ENCODE results near the gene TRNP1. TPM values are rescaled to one million over a fixed set of nuclear protein-coding genes. Genes with fewer than 3 reads are reported as not detected.

Gene TRNP1
- total and polyA plus RNA-seq, 4 donors, result 2.0 to 23.1 (median 15.0) TPM

GRCh38 chr1:26994020-26994786, 711 bp downstream of the TRNP1 start:
- H3K36me3 ChIP-seq (ENCODE audit: control insufficient read depth in 4 of 4, insufficient read depth in 4 of 4, low read length in 4 of 4), result no peaks in the 10 kb centered on the region

GRCh38 chr1:26994787-26995517, 1.5 kb downstream of the TRNP1 start:
- Histone ChIP-seq H3K36me3 (ENCODE audit: control insufficient read depth in 4 of 4, insufficient read depth in 4 of 4, low read length in 4 of 4) (no peaks in the 10 kb centered on the region), H3K27ac (ENCODE audit: low read depth in 1 of 2, low read length in 1 of 2) (peak overlapping the region in 1 of 2 donors; percentile 61), H3K9ac (ENCODE audit: insufficient read depth in 1 of 2, low read length in 2 of 2) (no peak overlapping the region), H3K9me3 (ENCODE audit: control insufficient read depth in 4 of 4, insufficient read depth in 3 of 4, low read length in 3 of 4) (no peaks in the 10 kb centered on the region), H3K27me3 (ENCODE audit: control insufficient read depth in 3 of 3, insufficient read depth in 3 of 3, low read length in 2 of 3) (peaks cover 0 to 46% (median 41%) of the 10 kb centered on the region in 3 donors), H3K4me1 (ENCODE audit: control insufficient read depth in 5 of 5, insufficient read depth in 5 of 5, low read length in 5 of 5) (peaks cover 3 to 25% (median 8%) of the 10 kb centered on the region in 5 donors), H3K4me3 (no peak overlapping the region)
- DNase-seq, result no peak
- TF ChIP-seq CTCF (IDR thresholded peaks at IDR 0.05; ENCODE audit: control extremely low read depth, extremely low read depth), result no peak
- no peak for ATAC-seq (ENCODE audit: insufficient read depth, low FRiP score)
- 44 to 48% methylated on average over 15 of the region's 15 CpGs for WGBS, 2 donors

More at GRCh38 chr1:26994020-26994786, 711 bp downstream of the TRNP1 start:
- ATAC-seq (ENCODE audit: insufficient read depth, low FRiP score) (no peak), DNase-seq (peak in 1 of 3 donors; percentile 29)
- Histone ChIP-seq H3K4me1 (ENCODE audit: control insufficient read depth in 5 of 5, insufficient read depth in 5 of 5, low read length in 5 of 5) (peaks cover 0 to 18% (median 7%) of the 10 kb centered on the region in 5 donors), H3K27ac (ENCODE audit: low read depth in 1 of 2, low read length in 1 of 2) (peak overlapping the region; percentile 56 to 61), H3K9ac (ENCODE audit: insufficient read depth in 1 of 2, low read length in 2 of 2) (no peak overlapping the region), H3K9me3 (ENCODE audit: control insufficient read depth in 4 of 4, insufficient read depth in 3 of 4, low read length in 3 of 4) (no peaks in the 10 kb centered on the region), H3K4me3 (peak overlapping the region; percentile 54), H3K27me3 (ENCODE audit: control insufficient read depth in 3 of 3, insufficient read depth in 3 of 3, low read length in 2 of 3) (peaks cover 0 to 46% (median 41%) of the 10 kb centered on the region in 3 donors)
- no peak for TF ChIP-seq CTCF (IDR thresholded peaks at IDR 0.05; ENCODE audit: control extremely low read depth, extremely low read depth)
- WGBS, 2 donors, result 2% methylated on average over 39 to 97 of the region's 97 CpGs

- H3K9ac ChIP-seq (ENCODE audit: insufficient read depth in 1 of 2, low read length in 2 of 2), result no peak overlapping the region
- DNase-seq, result no peak
- peaks cover 3 to 29% (median 9%) of the 10 kb centered on the region in 5 donors for H3K4me1 ChIP-seq (ENCODE audit: control insufficient read depth in 5 of 5, insufficient read depth in 5 of 5, low read length in 5 of 5)
- ATAC-seq (ENCODE audit: insufficient read depth, low FRiP score), result no peak
- H3K9me3 ChIP-seq (ENCODE audit: control insufficient read depth in 4 of 4, insufficient read depth in 3 of 4, low read length in 3 of 4), result no peaks in the 10 kb centered on the region
- peaks cover 0 to 41% (median 40%) of the 10 kb centered on the region in 3 donors for H3K27me3 ChIP-seq (ENCODE audit: control insufficient read depth in 3 of 3, insufficient read depth in 3 of 3, low read length in 2 of 3)
- H3K36me3 ChIP-seq (ENCODE audit: control insufficient read depth in 4 of 4, insufficient read depth in 4 of 4, low read length in 4 of 4), result no peaks in the 10 kb centered on the region
- no peak overlapping the region for H3K27ac ChIP-seq (ENCODE audit: low read depth in 1 of 2, low read length in 1 of 2)
- 71 to 92% methylated on average over 1 of the region's 1 CpG for WGBS, 2 donors
- no peak overlapping the region for H3K4me3 ChIP-seq
- no peak for TF ChIP-seq CTCF (IDR thresholded peaks at IDR 0.05; ENCODE audit: control extremely low read depth, extremely low read depth)
Observed at GRCh38 chr1:26996024-26996423, 2.5 kb downstream of the TRNP1 start.

All from lung (tissue), 12 donors.